Measurements from ENCODE around the gene SF3B6. TPM values are rescaled to one million over a fixed set of nuclear protein-coding genes. Genes with fewer than 3 reads are reported as not detected.

Gene SF3B6
- total RNA-seq, 1 experiment from 2014 or later, result 123 TPM

- Histone ChIP-seq H3K79me2 (ENCODE audit: low read depth) (no peaks in the 10 kb centered on the region), H3K27me3 (ENCODE audit: insufficient read depth, low read depth) (no peaks in the 10 kb centered on the region), H3K36me3 (ENCODE audit: low read depth) (no peaks in the 10 kb centered on the region), H3K4me3 (no peak overlapping the region), H3K4me2 (no peak overlapping the region), H3K27ac (no peak overlapping the region), H3K9me3 (ENCODE audit: insufficient read depth, low read depth) (no peaks in the 10 kb centered on the region), H4K20me1 (ENCODE audit: insufficient read depth) (no peaks in the 10 kb centered on the region), H3F3A (ENCODE audit: insufficient read depth, low read depth) (0 out of 2 replicates have a peak, but pooled peaks cover 9% of the 10 kb centered on the region), H3K9me2 (ENCODE audit: insufficient read depth) (no peaks in the 10 kb centered on the region), H3K4me1 (replicated peaks; ENCODE audit: insufficient read depth) (no peaks in the 10 kb centered on the region), H2AFZ (no peak overlapping the region)
- ChIA-PET POLR2A (ENCODE audit: unreplicated experiment) (interaction anchor here (0.6 kb wide), 1 partner anchor 10 kb away, joined by 5 read pairs; no protein-coding TSS in a partner anchor), CTCF (no interaction called here)
- intact Hi-C loops (cut with micrococcal nuclease; ENCODE audit: unreplicated experiment), result no loop called here
- DNase-seq, result no peak
- TF ChIP-seq CTCF (conservative IDR thresholded peaks at IDR 0.05) (no peak), EZH2 (IDR thresholded peaks at IDR 0.05; ENCODE audit: low read depth) (no peak)
- no TSS peak for BruUV-seq (replicated peaks)
Observed at GRCh38 chr2:24058564-24059271, 17.4 kb downstream of the SF3B6 start.

DNA sequence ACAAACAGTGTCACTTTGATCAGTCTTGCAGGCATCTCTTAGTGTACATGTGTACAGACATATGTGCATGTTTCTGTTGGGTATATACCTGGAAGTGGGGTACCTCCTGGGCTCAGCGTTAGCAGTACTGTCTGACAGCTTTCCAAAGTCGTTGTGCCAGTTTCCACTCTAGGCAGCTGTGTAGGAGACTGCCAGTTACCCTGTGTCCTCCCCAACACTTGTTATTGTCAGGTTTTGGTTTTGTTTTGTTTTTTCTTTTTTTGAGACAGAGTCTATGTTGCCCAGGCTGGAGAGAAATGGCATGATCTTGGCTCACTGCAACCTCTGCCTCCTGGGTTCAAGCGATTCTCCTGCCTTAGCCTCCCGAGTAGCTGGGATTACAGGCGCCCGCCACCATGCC is 20.4 kb downstream of the SF3B6 start:
- no peak for DNase-seq
- Histone ChIP-seq H3K9me2 (ENCODE audit: insufficient read depth) (no peaks in the 10 kb centered on the region), H3K4me2 (no peak overlapping the region), H3K4me1 (replicated peaks; ENCODE audit: insufficient read depth) (no peaks in the 10 kb centered on the region), H2AFZ (no peak overlapping the region), H3K27ac (no peak overlapping the region), H3K27me3 (ENCODE audit: insufficient read depth, low read depth) (peaks cover 2% of the 10 kb centered on the region; the same call in 1 of the 2 replicates), H3F3A (ENCODE audit: insufficient read depth, low read depth) (peaks cover 24% of the 10 kb centered on the region; the same call in 1 of the 2 replicates), H4K20me1 (ENCODE audit: insufficient read depth) (no peaks in the 10 kb centered on the region), H3K36me3 (ENCODE audit: low read depth) (no peaks in the 10 kb centered on the region), H3K4me3 (no peak overlapping the region), H3K79me2 (ENCODE audit: low read depth) (no peaks in the 10 kb centered on the region), H3K9me3 (ENCODE audit: insufficient read depth, low read depth) (no peaks in the 10 kb centered on the region)
- intact Hi-C loops (cut with micrococcal nuclease; ENCODE audit: unreplicated experiment), result no loop called here
- no peak for TF ChIP-seq EZH2 (IDR thresholded peaks at IDR 0.05; ENCODE audit: low read depth)
- no peak for TF ChIP-seq CTCF (conservative IDR thresholded peaks at IDR 0.05)
- CTCF ChIA-PET, result no interaction called here
- POLR2A ChIA-PET (ENCODE audit: unreplicated experiment), result no interaction called here
- no TSS peak for BruUV-seq (replicated peaks)

DNA sequence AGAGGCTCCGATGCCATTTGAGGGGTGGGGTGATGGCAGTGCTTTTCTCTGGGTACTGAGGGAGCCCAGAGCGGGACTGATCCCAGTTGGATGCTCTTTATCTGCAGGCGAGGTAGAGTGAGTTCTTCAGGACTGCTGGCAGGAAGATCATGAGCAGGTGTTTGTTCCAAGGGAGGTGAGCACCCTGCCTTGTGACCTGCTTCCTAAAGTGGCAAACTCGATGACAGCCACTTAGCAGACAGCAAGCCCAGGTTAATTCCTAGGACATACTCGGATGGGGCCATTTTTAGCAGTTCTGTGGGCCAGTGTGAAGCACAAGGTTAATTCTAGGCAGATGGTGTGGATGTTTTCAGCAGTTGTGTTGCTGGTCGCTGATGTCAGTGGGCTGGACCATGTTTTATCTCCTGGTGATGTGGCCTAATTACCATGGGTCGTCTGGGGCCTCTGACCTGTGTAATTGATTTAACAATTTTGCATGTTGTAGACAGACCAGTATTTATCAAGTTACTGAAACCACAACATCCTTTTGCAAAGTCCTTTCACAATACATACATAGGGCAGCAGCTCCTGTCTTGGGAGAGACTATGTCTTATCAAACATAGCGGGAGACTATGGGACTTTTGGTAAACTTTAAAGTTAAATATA is 21.6 kb downstream of the SF3B6 start:
- ChIA-PET POLR2A (ENCODE audit: unreplicated experiment) (no interaction called here), CTCF (no interaction called here)
- Histone ChIP-seq H3K4me2 (no peak overlapping the region), H3K4me1 (replicated peaks; ENCODE audit: insufficient read depth) (no peaks in the 10 kb centered on the region), H2AFZ (no peak overlapping the region), H4K20me1 (ENCODE audit: insufficient read depth) (no peaks in the 10 kb centered on the region), H3K36me3 (ENCODE audit: low read depth) (no peaks in the 10 kb centered on the region), H3K27me3 (ENCODE audit: insufficient read depth, low read depth) (peaks cover 10% of the 10 kb centered on the region; the same call in 1 of the 2 replicates), H3F3A (ENCODE audit: insufficient read depth, low read depth) (peaks cover 24% of the 10 kb centered on the region; the same call in 1 of the 2 replicates), H3K4me3 (no peak overlapping the region), H3K27ac (no peak overlapping the region), H3K79me2 (ENCODE audit: low read depth) (no peaks in the 10 kb centered on the region), H3K9me2 (ENCODE audit: insufficient read depth) (no peaks in the 10 kb centered on the region), H3K9me3 (ENCODE audit: insufficient read depth, low read depth) (no peaks in the 10 kb centered on the region)
- TF ChIP-seq EZH2 (IDR thresholded peaks at IDR 0.05; ENCODE audit: low read depth) (no peak), CTCF (conservative IDR thresholded peaks at IDR 0.05) (no peak)
- intact Hi-C loops (cut with micrococcal nuclease; ENCODE audit: unreplicated experiment), result no loop called here
- BruUV-seq (replicated peaks), result no TSS peak
- DNase-seq, result no peak

Measured in PC-9 (cell line).